Hepatocyte (in vitro differentiated cells): ENCODE data around the gene ACSBG1.

Experiments
- EZH2phosphoT487 ChIP-seq: fragments of 200-600 bp; sonication (generic); IDR thresholded peaks from one replicate; pipeline ENCODE4 v1.6.1; 2018; ENCODE audit warnings: antibody characterized with exemption, mild to moderate bottlenecking, low read depth, moderate library complexity; ENCODE audit not compliant: unreplicated experiment, severe bottlenecking
- TF ChIP-seq, protein P1 (sequence below): fragments of 200-600 bp; sonication (generic); IDR thresholded peaks from 2 replicates; pipeline ENCODE4 v1.5.1; 2016; ENCODE audit warnings: antibody characterized with exemption, mild to moderate bottlenecking; ENCODE audit not compliant: poor library complexity

DNA sequence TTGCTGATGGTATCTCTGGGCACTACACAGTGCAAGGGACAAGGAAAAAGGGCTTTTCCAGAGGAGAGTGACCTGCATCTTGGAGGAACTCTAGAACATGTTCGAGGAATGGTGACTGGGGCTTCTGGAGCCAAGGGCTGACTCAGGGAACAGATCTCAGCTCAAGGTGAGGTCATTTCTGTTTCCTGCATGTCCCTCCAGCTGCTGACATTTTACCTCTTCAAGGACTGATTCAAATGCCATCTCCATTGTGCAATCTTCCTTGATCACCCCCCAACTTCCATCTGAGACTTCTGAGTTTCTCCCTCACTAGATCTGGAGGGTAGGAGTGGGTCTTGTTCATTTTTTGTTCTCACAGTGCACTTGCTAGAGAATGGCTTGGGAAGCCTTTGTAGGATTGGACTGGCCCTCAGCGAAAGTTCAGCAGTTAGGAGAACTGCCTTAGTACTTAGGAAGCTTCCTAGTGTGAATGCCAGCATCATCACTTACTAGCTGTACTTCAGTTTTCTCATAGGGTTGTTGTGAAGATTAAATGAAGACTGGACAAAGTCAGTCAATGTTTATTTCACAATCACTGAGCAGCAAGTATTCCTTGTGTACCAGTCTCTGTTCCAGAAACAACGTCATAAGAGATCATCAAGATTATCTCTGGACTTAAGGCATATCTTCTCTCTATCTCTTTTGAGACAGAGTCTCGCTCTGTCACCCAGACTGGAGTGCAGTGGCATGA, 87.8 kb downstream of the ACSBG1 start:
- TF ChIP-seq, protein P1, sequence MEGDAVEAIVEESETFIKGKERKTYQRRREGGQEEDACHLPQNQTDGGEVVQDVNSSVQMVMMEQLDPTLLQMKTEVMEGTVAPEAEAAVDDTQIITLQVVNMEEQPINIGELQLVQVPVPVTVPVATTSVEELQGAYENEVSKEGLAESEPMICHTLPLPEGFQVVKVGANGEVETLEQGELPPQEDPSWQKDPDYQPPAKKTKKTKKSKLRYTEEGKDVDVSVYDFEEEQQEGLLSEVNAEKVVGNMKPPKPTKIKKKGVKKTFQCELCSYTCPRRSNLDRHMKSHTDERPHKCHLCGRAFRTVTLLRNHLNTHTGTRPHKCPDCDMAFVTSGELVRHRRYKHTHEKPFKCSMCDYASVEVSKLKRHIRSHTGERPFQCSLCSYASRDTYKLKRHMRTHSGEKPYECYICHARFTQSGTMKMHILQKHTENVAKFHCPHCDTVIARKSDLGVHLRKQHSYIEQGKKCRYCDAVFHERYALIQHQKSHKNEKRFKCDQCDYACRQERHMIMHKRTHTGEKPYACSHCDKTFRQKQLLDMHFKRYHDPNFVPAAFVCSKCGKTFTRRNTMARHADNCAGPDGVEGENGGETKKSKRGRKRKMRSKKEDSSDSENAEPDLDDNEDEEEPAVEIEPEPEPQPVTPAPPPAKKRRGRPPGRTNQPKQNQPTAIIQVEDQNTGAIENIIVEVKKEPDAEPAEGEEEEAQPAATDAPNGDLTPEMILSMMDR = no peak
- no peak for TF ChIP-seq EZH2phosphoT487
